H1 (cell line): Measurements from ENCODE around the gene MEP1A. TPM values are rescaled to one million over a fixed set of nuclear protein-coding genes. Genes with fewer than 3 reads are reported as not detected.

ENCODE experiments used
- CHD7 ChIP-seq: fragments of 300-600 bp; sonication (generic); IDR thresholded peaks from 2 replicates; pipeline ENCODE4 v1.7.1; 2012; ENCODE audit warnings: low read length, moderate library complexity, mild to moderate bottlenecking, inconsistent platforms; ENCODE audit not compliant: insufficient replicate concordance
- TAF1 ChIP-seq: IDR thresholded peaks from 2 replicates; pipeline ENCODE4 v1.6.1; 2011; ENCODE audit warnings: mild to moderate bottlenecking, low read depth, low read length
- polyA plus RNA-seq, 7 experiments: library from polyadenylated mRNA; depleted of rRNA in 3 of 7; stranded (reverse) in 5 of 7; unstranded in 2 of 7; fragments of >200 nt in 5 of 7; fragments of 200-250 nt in 2 of 7; gene quantifications; 1 replicate in 5 of 7; 2 replicates in 1 of 7; 4 replicates in 1 of 7; pipeline versions ENCODE4 v1.2.1 to v1.2.3, GENCODE V29; 2011 to 2013; ENCODE audit warnings: missing spikeins in 2 of 7, mixed read lengths in 2 of 7
- total RNA-seq: library from RNA; stranded (reverse); fragmentation: NEBNext Ultra II Directional; extraction: Animal tissue kit (Norgen Biotek cat#: 25700); gene quantifications from 2 replicates; pipeline ENCODE4 v1.2.1, GENCODE V29; 2021

Gene MEP1A
- total and polyA plus RNA-seq, 2 of the 8 experiments (the other 6 are each of a cell fraction or from before 2014, with no cell fraction given), result 0.03 TPM; not detected in 1

GRCh38 chr6:46772762-46773161 lies 20.4 kb upstream of the MEP1A start (continued):
- no peak for TF ChIP-seq CHD7
- TF ChIP-seq TAF1, result no peak
